GM12875 (cell line): ENCODE data around the gene RFFL.

Experiments
- H3K4me3 ChIP-seq: one replicate; pipeline ENCODE4 v1.5.1; 2011; ENCODE audit warnings: low read depth, low read length, control low read depth
- TF ChIP-seq, protein P1 (sequence below): IDR thresholded peaks from 2 replicates; pipeline ENCODE4 v1.5.1; 2011; ENCODE audit warnings: low read depth, mild to moderate bottlenecking, control low read depth, inconsistent platforms, low read length, moderate library complexity, borderline replicate concordance; ENCODE audit not compliant: insufficient read depth

RFFL gene

DNA sequence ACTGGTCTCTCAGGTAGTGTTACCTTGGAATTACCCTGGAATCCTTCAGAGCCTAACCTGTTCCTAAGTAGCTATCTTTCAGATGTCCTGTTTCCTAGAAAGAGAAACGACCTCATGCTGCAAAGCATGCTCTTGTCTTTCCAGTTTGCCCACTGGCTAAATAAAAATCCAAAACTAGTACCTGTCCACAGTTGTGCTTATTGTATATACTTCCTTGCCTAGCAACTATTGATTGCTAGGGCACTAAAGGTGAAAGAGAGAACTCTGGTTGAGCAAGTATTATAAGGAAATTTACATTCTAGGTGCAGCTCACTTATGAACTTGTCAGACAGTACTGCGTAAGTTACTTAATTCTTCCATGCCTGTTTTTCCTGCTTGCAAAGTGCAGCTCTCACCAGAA is 44.7 kb downstream of the RFFL start:
- no peak overlapping the region for H3K4me3 ChIP-seq
- TF ChIP-seq, protein P1, sequence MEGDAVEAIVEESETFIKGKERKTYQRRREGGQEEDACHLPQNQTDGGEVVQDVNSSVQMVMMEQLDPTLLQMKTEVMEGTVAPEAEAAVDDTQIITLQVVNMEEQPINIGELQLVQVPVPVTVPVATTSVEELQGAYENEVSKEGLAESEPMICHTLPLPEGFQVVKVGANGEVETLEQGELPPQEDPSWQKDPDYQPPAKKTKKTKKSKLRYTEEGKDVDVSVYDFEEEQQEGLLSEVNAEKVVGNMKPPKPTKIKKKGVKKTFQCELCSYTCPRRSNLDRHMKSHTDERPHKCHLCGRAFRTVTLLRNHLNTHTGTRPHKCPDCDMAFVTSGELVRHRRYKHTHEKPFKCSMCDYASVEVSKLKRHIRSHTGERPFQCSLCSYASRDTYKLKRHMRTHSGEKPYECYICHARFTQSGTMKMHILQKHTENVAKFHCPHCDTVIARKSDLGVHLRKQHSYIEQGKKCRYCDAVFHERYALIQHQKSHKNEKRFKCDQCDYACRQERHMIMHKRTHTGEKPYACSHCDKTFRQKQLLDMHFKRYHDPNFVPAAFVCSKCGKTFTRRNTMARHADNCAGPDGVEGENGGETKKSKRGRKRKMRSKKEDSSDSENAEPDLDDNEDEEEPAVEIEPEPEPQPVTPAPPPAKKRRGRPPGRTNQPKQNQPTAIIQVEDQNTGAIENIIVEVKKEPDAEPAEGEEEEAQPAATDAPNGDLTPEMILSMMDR = no peak

DNA sequence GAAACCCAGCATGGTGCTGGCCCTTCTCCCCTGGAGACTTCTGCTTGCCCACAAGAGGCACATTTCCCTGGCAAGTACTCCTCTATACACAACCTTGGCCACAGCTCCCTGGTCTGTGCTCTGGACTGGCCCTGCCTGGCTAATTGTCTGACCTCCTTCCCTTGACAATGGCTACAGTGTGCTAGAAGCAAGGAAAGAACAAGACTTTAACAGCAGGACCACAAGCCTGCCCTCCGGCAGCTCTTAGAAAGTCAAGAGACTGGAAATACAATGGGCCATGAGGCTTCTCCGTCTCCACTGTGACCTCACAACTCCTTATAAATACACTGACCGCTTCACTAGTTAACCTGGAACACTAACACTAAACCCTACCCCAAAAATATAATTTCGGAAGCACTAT is 46.5 kb downstream of the RFFL start:
- H3K4me3 ChIP-seq = no peak overlapping the region
- TF ChIP-seq, protein P1 = no peak

DNA sequence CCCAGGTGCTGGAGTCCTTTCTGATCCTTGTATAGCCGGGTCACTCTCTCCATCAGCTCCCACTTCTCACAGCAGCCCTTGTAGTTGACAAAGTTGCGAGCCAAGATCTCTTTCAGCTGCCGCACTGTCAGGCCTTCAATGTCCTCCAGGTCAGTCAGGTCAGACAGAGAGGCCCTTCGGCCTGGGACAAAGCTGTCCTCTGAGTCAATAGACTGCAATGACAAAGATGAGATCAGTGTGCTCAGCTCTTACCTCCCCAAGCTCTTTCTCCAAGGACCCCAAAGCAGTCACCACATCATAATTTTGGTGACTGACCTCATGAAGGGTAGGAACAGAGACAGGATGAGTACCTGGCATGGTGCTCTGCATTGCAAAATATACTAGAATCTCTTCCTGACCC is 47.1 kb downstream of the RFFL start:
- H3K4me3 ChIP-seq = no peak overlapping the region
- TF ChIP-seq, protein P1 = no peak

DNA sequence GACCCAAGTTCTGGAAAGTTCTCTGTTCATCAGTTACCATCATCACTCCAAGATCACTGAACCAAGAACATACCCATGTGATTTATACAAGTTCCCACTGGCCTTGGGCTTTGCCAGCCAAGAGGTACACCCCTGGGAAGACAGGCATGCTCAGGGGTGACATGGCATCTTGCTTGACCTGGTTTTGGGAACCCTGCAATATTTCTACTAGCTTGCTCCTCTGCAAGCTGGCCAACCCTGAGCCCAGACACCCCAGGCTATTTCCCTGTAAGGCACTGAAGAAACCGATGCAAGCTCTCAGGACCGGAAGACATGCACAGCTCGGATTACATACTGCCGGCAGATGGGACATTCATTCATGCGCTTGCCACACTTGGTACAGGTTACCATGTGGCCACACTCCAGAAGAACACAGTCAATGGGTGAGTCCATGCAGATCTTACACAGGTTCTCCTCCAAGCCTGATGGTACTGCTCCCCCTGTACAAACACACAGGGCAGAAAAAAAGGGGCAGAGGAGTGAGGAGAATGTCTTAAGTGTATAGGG is 51.8 kb downstream of the RFFL start:
- TF ChIP-seq, protein P1 = no peak

DNA sequence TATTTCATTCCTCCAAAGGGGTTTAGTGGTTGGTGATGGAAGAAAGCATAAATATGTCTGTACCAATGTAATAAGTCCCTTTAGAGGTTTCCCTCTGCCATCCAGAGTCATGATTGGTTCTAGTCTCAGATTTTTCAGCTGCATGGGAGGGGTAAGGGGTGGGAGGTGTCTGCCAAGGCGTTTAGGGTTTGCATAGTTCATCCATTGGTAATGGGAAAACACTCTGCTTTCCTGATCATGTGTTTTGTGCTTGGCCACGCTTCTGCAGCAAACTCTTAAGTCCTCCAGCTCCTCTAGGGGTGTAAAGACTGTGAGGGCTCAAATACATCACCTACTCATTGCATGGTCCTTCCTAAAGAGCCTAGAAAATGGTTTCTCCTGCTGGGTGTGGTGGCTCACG is 53.4 kb downstream of the RFFL start:
- no peak overlapping the region for H3K4me3 ChIP-seq
- TF ChIP-seq, protein P1 = no peak

More for the DNA sequence above, 51.8 kb downstream of the RFFL start:
- no peak overlapping the region for H3K4me3 ChIP-seq

DNA sequence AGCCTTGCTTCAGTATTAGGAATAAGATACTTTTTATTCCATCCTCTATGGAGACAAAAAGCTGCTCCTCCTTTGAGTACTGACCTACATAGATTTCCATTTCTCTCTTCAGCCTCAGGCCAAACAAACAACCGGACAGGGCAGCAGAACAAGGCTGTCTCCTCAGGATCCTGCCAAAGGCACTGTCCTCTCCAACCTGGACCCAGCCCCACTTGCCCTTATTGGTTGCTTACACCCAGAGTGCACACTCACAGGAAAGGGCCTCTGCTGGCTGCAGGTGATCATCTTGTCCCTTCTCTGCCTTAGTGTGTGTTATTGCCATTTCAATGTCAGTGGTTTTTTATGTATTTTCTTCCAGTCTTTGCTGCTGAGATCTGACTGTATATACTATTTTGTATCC is 56.5 kb downstream of the RFFL start:
- TF ChIP-seq, protein P1 = no peak
- H3K4me3 ChIP-seq = no peak overlapping the region

DNA sequence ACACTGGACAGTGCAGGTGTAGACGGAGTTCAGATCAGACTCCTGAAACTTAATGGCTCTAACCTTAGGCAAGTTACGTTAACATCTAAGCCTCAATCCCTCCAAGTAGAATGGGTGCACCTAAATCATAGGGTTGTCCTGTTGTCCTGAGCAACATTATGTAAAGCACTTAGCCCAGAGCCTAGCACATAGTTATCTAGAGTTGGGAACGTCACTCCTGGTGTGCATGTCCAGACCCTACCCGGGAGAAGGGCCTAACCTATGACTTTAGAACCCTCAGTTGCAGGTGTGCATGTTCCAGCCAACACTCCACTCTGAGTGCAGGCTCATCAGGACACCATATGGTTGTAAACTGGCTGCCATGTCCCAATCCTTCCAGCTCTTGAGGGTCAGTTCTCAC is 57.2 kb downstream of the RFFL start:
- no peak overlapping the region for H3K4me3 ChIP-seq
- TF ChIP-seq, protein P1 = no peak
